HEK293 (cell line): ENCODE results near the gene CPNE4.

Source experiments
- CTCF ChIA-PET: fragments of 350-600 bp; formaldehyde crosslinking; extraction: SDS; loops from one replicate; lab custom pipeline; 2021; ENCODE audit warnings: antibody characterized with exemption; lab: Yijun Ruan, JAX
- POLR2A ChIA-PET: fragments of 300-600 bp; formaldehyde crosslinking; extraction: SDS; loops from one replicate; lab custom pipeline; 2020; ENCODE audit warnings: antibody characterized with exemption, inconsistent platforms; lab: Yijun Ruan, JAX
- H3K27ac ChIP-seq: fragments of 200-500 bp; sonication (Bioruptor generic); 2 replicates; pipeline ENCODE4 v1.5.1; 2014; ENCODE audit warnings: low read depth, low read length, control low read depth, inconsistent platforms; ENCODE audit errors: extremely low read depth
- H3K36me3 ChIP-seq, 2 experiments: fragments of 200-500 bp in 1 of 2; sonication (Bioruptor generic) in 1 of 2; 1 replicate in 1 of 2; 2 replicates in 1 of 2; pipeline ENCODE4 v1.5.1; 2014 to 2017; ENCODE audit warnings: inconsistent platforms in 2 of 2, low read length in 2 of 2; ENCODE audit not compliant: control insufficient read depth in 2 of 2, insufficient read depth in 1 of 2
- H3K4me1 ChIP-seq: fragments of 200-500 bp; sonication (Bioruptor generic); 2 replicates; pipeline ENCODE4 v1.5.1; 2014; ENCODE audit warnings: mild to moderate bottlenecking, low read length, inconsistent platforms; ENCODE audit not compliant: control insufficient read depth, insufficient read depth
- H3K4me3 ChIP-seq: 2 replicates; pipeline ENCODE4 v1.5.1; 2011; ENCODE audit warnings: low read depth, mild to moderate bottlenecking, control low read depth, low read length, moderate library complexity
- H3K9me3 ChIP-seq: fragments of 200-500 bp; sonication (Bioruptor generic); 2 replicates; pipeline ENCODE4 v1.5.1; 2014; ENCODE audit warnings: low read depth, low read length, inconsistent platforms; ENCODE audit not compliant: control insufficient read depth, insufficient read depth
- BCL11B ChIP-seq: fragments of 450-650 bp; formaldehyde crosslinking; IDR thresholded peaks from 2 replicates; pipeline ENCODE4 v1.5.1; 2016; ENCODE audit warnings: low read depth, missing biosample characterization, missing genetic modification characterization
- KLF1 ChIP-seq: fragments of 450-650 bp; formaldehyde crosslinking; IDR thresholded peaks from 2 replicates; pipeline ENCODE4 v1.5.1; 2016; ENCODE audit warnings: missing biosample characterization, missing genetic modification characterization
- KLF10 ChIP-seq: fragments of 450-650 bp; IDR thresholded peaks from 2 replicates; pipeline ENCODE4 v1.5.1; 2018; ENCODE audit warnings: missing biosample characterization, mild to moderate bottlenecking, missing genetic modification characterization
- REPIN1 ChIP-seq: fragments of 450-650 bp; formaldehyde crosslinking; IDR thresholded peaks from 2 replicates; pipeline ENCODE4 v1.5.1; 2017; ENCODE audit warnings: missing biosample characterization, missing genetic modification characterization, low read depth
- TSHZ1 ChIP-seq: fragments of 450-650 bp; formaldehyde crosslinking; IDR thresholded peaks from 2 replicates; pipeline ENCODE4 v1.5.1; 2016; ENCODE audit warnings: missing biosample characterization, missing genetic modification characterization, borderline replicate concordance
- ZBTB1 ChIP-seq: fragments of 450-650 bp; formaldehyde crosslinking; IDR thresholded peaks from 2 replicates; pipeline ENCODE4 v1.5.1; 2016; ENCODE audit warnings: missing biosample characterization, missing genetic modification characterization
- ZBTB49 ChIP-seq: fragments of 450-650 bp; formaldehyde crosslinking; IDR thresholded peaks from 2 replicates; pipeline ENCODE4 v1.5.1; 2016; ENCODE audit warnings: missing biosample characterization, missing genetic modification characterization, low read depth
- ZFHX2 ChIP-seq: fragments of 450-650 bp; formaldehyde crosslinking; conservative IDR thresholded peaks from 2 replicates; pipeline ENCODE4 v1.5.1; 2016; ENCODE audit warnings: missing biosample characterization, missing genetic modification characterization
- ZFP69B ChIP-seq: fragments of 450-650 bp; formaldehyde crosslinking; IDR thresholded peaks from 2 replicates; pipeline ENCODE4 v1.5.1; 2016; ENCODE audit warnings: missing biosample characterization, missing genetic modification characterization
- ZIC2 ChIP-seq: fragments of 450-650 bp; formaldehyde crosslinking; IDR thresholded peaks from 2 replicates; pipeline ENCODE4 v1.5.1; 2016; ENCODE audit warnings: missing biosample characterization, missing genetic modification characterization
- ZNF133 ChIP-seq: fragments of 450-650 bp; formaldehyde crosslinking; IDR thresholded peaks from 2 replicates; pipeline ENCODE4 v1.5.1; 2016; ENCODE audit warnings: missing biosample characterization, missing genetic modification characterization
- ZNF202 ChIP-seq: fragments of 450-650 bp; formaldehyde crosslinking; IDR thresholded peaks from 2 replicates; pipeline ENCODE4 v1.5.1; 2016; ENCODE audit warnings: missing biosample characterization, missing genetic modification characterization, borderline replicate concordance
- ZNF223 ChIP-seq: fragments of 450-650 bp; formaldehyde crosslinking; IDR thresholded peaks from 2 replicates; pipeline ENCODE4 v1.5.1; 2016; ENCODE audit warnings: missing biosample characterization, missing genetic modification characterization
- ZNF266 ChIP-seq: fragments of 450-650 bp; formaldehyde crosslinking; IDR thresholded peaks from 2 replicates; pipeline ENCODE4 v1.5.1; 2016; ENCODE audit warnings: missing biosample characterization, missing genetic modification characterization, low read depth
- ZNF274 ChIP-seq, 2 experiments: fragments of 200-500 bp in 1 of 2; fragments of 450-650 bp in 1 of 2; sonication (Bioruptor generic) in 1 of 2; formaldehyde crosslinking in 1 of 2; IDR thresholded peaks; 2 replicates each; pipeline versions ENCODE4 v1.5.1 to v1.6.1; 2014 to 2016; ENCODE audit warnings: borderline replicate concordance in 1 of 2, inconsistent platforms in 1 of 2, low read length in 1 of 2, missing biosample characterization in 1 of 2, missing genetic modification characterization in 1 of 2
- ZNF48 ChIP-seq: fragments of 450-650 bp; formaldehyde crosslinking; IDR thresholded peaks from 2 replicates; pipeline ENCODE4 v1.5.1; 2016; ENCODE audit warnings: missing biosample characterization, missing genetic modification characterization
- ZNF600 ChIP-seq: fragments of 450-650 bp; formaldehyde crosslinking; IDR thresholded peaks from 2 replicates; pipeline ENCODE4 v1.5.1; 2016; ENCODE audit warnings: missing biosample characterization, missing genetic modification characterization
- ZNF621 ChIP-seq: fragments of 450-650 bp; formaldehyde crosslinking; IDR thresholded peaks from 2 replicates; pipeline ENCODE4 v1.5.1; 2017; ENCODE audit warnings: missing biosample characterization, missing genetic modification characterization
- ZSCAN5A ChIP-seq: fragments of 450-650 bp; formaldehyde crosslinking; IDR thresholded peaks from 2 replicates; pipeline ENCODE4 v1.5.1; 2016; ENCODE audit warnings: missing biosample characterization, missing genetic modification characterization

The CPNE4 gene

GRCh38 chr3:131555456-131555855, 479.4 kb downstream of the CPNE4 start:
- ChIA-PET POLR2A (no interaction called here), CTCF (no interaction called here)
- TF ChIP-seq ZFP69B (tag by site-specific recombination), result no peak
- no peak for TF ChIP-seq ZNF266 (tag by site-specific recombination)
- TF ChIP-seq ZNF600 (tag by site-specific recombination), result no peak
- no peak for TF ChIP-seq ZNF274 (IDR thresholded peaks at IDR 0.05; ENCODE audit: low read length)
- TF ChIP-seq ZNF274 (tag by site-specific recombination; IDR thresholded peaks at IDR 0.05; ENCODE audit: borderline replicate concordance), result no peak
- TF ChIP-seq ZNF223 (tag by site-specific recombination), result no peak
- TF ChIP-seq ZNF621 (tag by site-specific recombination), result no peak
- no peak for TF ChIP-seq ZNF48 (tag by site-specific recombination)
- TF ChIP-seq ZFHX2 (tag by site-specific recombination), result no peak
- TF ChIP-seq REPIN1 (tag by site-specific recombination), result no peak
- no peak for TF ChIP-seq KLF10 (tag by site-specific recombination)
- TF ChIP-seq ZNF202 (tag by site-specific recombination), result no peak
- TF ChIP-seq ZBTB49, result no peak
- no peak for TF ChIP-seq KLF1 (tag by site-specific recombination)
- TF ChIP-seq ZSCAN5A, result no peak
- TF ChIP-seq TSHZ1 (tag by site-specific recombination), result no peak
- no peak for TF ChIP-seq ZIC2
- TF ChIP-seq ZBTB1, result no peak
- TF ChIP-seq BCL11B (tag by site-specific recombination), result no peak
- TF ChIP-seq ZNF133 (tag by site-specific recombination), result no peak
- Histone ChIP-seq H3K27ac (no peak overlapping the region), H3K4me1 (no peaks in the 10 kb centered on the region), H3K9me3 (no peaks in the 10 kb centered on the region), H3K36me3 (no peaks in the 10 kb centered on the region), H3K4me3 (no peak overlapping the region)
